Keratinocyte (primary cell): ENCODE data around the gene HOXD13. TPM values are rescaled to one million over a fixed set of nuclear protein-coding genes. Genes with fewer than 3 reads are reported as not detected.

Source experiments
- DNase-seq: peaks from one replicate; pipeline ENCODE4 v3.0.0-alpha.2; 2011; ENCODE audit warnings: low read depth, missing footprints, low spot score
- FAIRE-seq: peaks from 2 replicates; lab custom pipeline; 2011; peaks lifted over from hg19 to GRCh38; lab: Jason Lieb, UNC
- H2AFZ ChIP-seq: 2 replicates; pipeline ENCODE4 v1.6.0; 2012; ENCODE audit warnings: low read length, control low read depth, inconsistent platforms; ENCODE audit not compliant: control insufficient read depth
- H3K27ac ChIP-seq: 2 replicates; pipeline ENCODE4 v1.5.1; 2011; ENCODE audit warnings: low read length; ENCODE audit not compliant: control insufficient read depth, insufficient read depth
- H3K27me3 ChIP-seq: 3 replicates; pipeline ENCODE4 v1.6.0; 2011; ENCODE audit warnings: low read length; ENCODE audit not compliant: control insufficient read depth, insufficient read depth; ENCODE audit errors: extremely low read depth
- H3K36me3 ChIP-seq, 2 experiments: 2 replicates in 1 of 2; 3 replicates in 1 of 2; pipeline ENCODE4 v1.5.1; 2011; ENCODE audit warnings: low read length in 2 of 2, mild to moderate bottlenecking in 1 of 2; ENCODE audit not compliant: control insufficient read depth in 2 of 2, insufficient read depth in 2 of 2; ENCODE audit errors: extremely low read depth in 1 of 2
- H3K4me1 ChIP-seq: 3 replicates; pipeline ENCODE4 v1.5.1; 2011; ENCODE audit warnings: low read length; ENCODE audit not compliant: control insufficient read depth, insufficient read depth; ENCODE audit errors: extremely low read depth
- H3K4me2 ChIP-seq: 3 replicates; pipeline ENCODE4 v1.6.0; 2011; ENCODE audit warnings: low read depth, low read length; ENCODE audit not compliant: control insufficient read depth, insufficient read depth; ENCODE audit errors: extremely low read depth
- H3K4me3 ChIP-seq, 3 experiments: fragments of 200-600 bp in 1 of 3; sonication (generic) in 1 of 3; 2 replicates in 2 of 3; 3 replicates in 1 of 3; pipeline ENCODE4 v1.5.1; 2011 to 2016; ENCODE audit warnings: low read length in 3 of 3, mild to moderate bottlenecking in 3 of 3, control low read depth in 2 of 3, inconsistent platforms in 1 of 3, low read depth in 1 of 3, mixed read lengths in 1 of 3, mixed run types in 1 of 3, moderate library complexity in 1 of 3; ENCODE audit not compliant: control insufficient read depth in 2 of 3, insufficient read depth in 2 of 3; ENCODE audit errors: extremely low read depth in 1 of 3
- H3K79me2 ChIP-seq: 2 replicates; pipeline ENCODE4 v1.6.0; 2012; ENCODE audit warnings: low read length; ENCODE audit not compliant: control insufficient read depth, insufficient read depth
- H3K9ac ChIP-seq: 3 replicates; pipeline ENCODE4 v1.6.0; 2011; ENCODE audit warnings: low read length; ENCODE audit not compliant: control insufficient read depth, insufficient read depth; ENCODE audit errors: extremely low read depth
- H3K9me1 ChIP-seq: 3 replicates; pipeline ENCODE4 v1.6.0; 2011; ENCODE audit warnings: low read length; ENCODE audit not compliant: control insufficient read depth, insufficient read depth; ENCODE audit errors: extremely low read depth
- H3K9me3 ChIP-seq: 2 replicates; pipeline ENCODE4 v1.5.1; 2012; ENCODE audit warnings: low read depth, low read length; ENCODE audit not compliant: control insufficient read depth
- H4K20me1 ChIP-seq: 3 replicates; pipeline ENCODE4 v1.6.0; 2011; ENCODE audit warnings: low read length; ENCODE audit not compliant: control insufficient read depth, insufficient read depth; ENCODE audit errors: extremely low read depth
- CTCF ChIP-seq, 3 experiments: IDR thresholded peaks in 1 of 3; conservative IDR thresholded peaks in 1 of 3; optimal IDR thresholded peaks in 1 of 3; 2 replicates in 2 of 3; 3 replicates in 1 of 3; pipeline versions ENCODE3 to v1.5.1; 2011; ENCODE audit warnings: low read length in 3 of 3, mild to moderate bottlenecking in 3 of 3, moderate library complexity in 2 of 3, control low read depth in 1 of 3, inconsistent platforms in 1 of 3; ENCODE audit not compliant: insufficient read depth in 2 of 3; ENCODE audit errors: extremely low read depth in 1 of 3
- EZH2 ChIP-seq: IDR thresholded peaks from one replicate; pipeline ENCODE4 v1.6.1; 2012; ENCODE audit warnings: inconsistent platforms, mild to moderate bottlenecking, low read length, moderate library complexity
- dilution Hi-C: fragments of 300-500 bp; cut with MboI; formaldehyde crosslinking; loops from one replicate; pipeline ENCODE4 v1.7.0; 2020; ENCODE audit warnings: low sequenced_read_pairs; ENCODE audit not compliant: extremely low pct_ligation_motif_present
- polyA plus RNA-seq, 5 experiments: library from polyadenylated mRNA; depleted of rRNA in 3 of 5; stranded (reverse) in 3 of 5; stranded (forward) in 1 of 5; unstranded in 1 of 5; fragments of >200 nt; gene quantifications; 1 replicate in 1 of 5; 2 replicates in 3 of 5; 3 replicates in 1 of 5; pipeline versions ENCODE4 v1.2.1 to v1.2.3, GENCODE V29; 2011 to 2012; ENCODE audit warnings: missing spikeins in 2 of 5, low read depth in 1 of 5, low replicate concordance in 1 of 5

HOXD13 gene
- polyA plus RNA-seq, 1 donor (not counting 4 experiments of a cell fraction or from before 2014, with no cell fraction given) = not detected

GRCh38 chr2:176063958-176064357 lies 28.6 kb upstream of the HOXD13 start:
- Histone ChIP-seq H3K4me1 (no peaks in the 10 kb centered on the region), H4K20me1 (peaks cover 2% of the 10 kb centered on the region), H3K4me3 (no peak overlapping the region), H2AFZ (no peak overlapping the region), H3K4me2 (no peak overlapping the region), H3K27me3 (peaks cover 42% of the 10 kb centered on the region), H3K9me3 (no peaks in the 10 kb centered on the region), H3K27ac (no peak overlapping the region), H3K36me3 (no peaks in the 10 kb centered on the region), H3K79me2 (no peaks in the 10 kb centered on the region), H3K9ac (no peak overlapping the region), H3K9me1 (no peaks in the 10 kb centered on the region)
- no peak for TF ChIP-seq EZH2
- no peak for TF ChIP-seq CTCF (optimal IDR thresholded peaks at IDR 0.05 in 1 of 3, IDR thresholded peaks at IDR 0.05 in 1 of 3, conservative IDR thresholded peaks at IDR 0.05 in 1 of 3; ENCODE audit: extremely low read depth in 1 of 3, insufficient read depth in 2 of 3, low read length in 3 of 3)
- FAIRE-seq = no peak
- no peak for DNase-seq
- dilution Hi-C loops = no loop called here

- Histone ChIP-seq H3K27ac (no peak overlapping the region), H3K36me3 (no peaks in the 10 kb centered on the region), H3K4me3 (no peak overlapping the region), H3K9ac (no peak overlapping the region), H3K4me2 (peak overlapping the region; percentile 19), H4K20me1 (peaks cover 2% of the 10 kb centered on the region), H3K4me1 (no peaks in the 10 kb centered on the region), H3K79me2 (no peaks in the 10 kb centered on the region), H3K9me3 (no peaks in the 10 kb centered on the region), H2AFZ (no peak overlapping the region), H3K9me1 (no peaks in the 10 kb centered on the region), H3K27me3 (peaks cover 71% of the 10 kb centered on the region)
- FAIRE-seq = no peak
- dilution Hi-C loops = no loop called here
- no peak for DNase-seq
- TF ChIP-seq EZH2 (peak; percentile 75), CTCF (optimal IDR thresholded peaks at IDR 0.05 in 1 of 3, IDR thresholded peaks at IDR 0.05 in 1 of 3, conservative IDR thresholded peaks at IDR 0.05 in 1 of 3; ENCODE audit: extremely low read depth in 1 of 3, insufficient read depth in 2 of 3, low read length in 3 of 3) (no peak)
Measured at GRCh38 chr2:176066645-176067588, 25.6 kb upstream of the HOXD13 start.
